K562 (cell line): ENCODE results near the gene KPNA1. TPM values are rescaled to one million over a fixed set of nuclear protein-coding genes. Genes with fewer than 3 reads are reported as not detected.

Experiments used
- BMI1 ChIP-seq: fragments of 150-350 bp; IDR thresholded peaks from 2 replicates; pipeline ENCODE4 v1.6.1; 2014; ENCODE audit warnings: low read length
- CHD2 ChIP-seq: IDR thresholded peaks from 2 replicates; pipeline ENCODE4 v1.6.1; 2011; ENCODE audit warnings: low read depth, low read length
- HDAC6 ChIP-seq: IDR thresholded peaks from 2 replicates; pipeline ENCODE4 v1.6.1; 2012; ENCODE audit warnings: low read depth, mild to moderate bottlenecking, control low read depth, inconsistent platforms, low read length, moderate library complexity
- IRF2 ChIP-seq: sonication (generic); formaldehyde crosslinking; IDR thresholded peaks from 2 replicates; pipeline ENCODE4 v1.8.1; 2022; ENCODE audit warnings: mild to moderate bottlenecking, missing genetic modification reagents
- POLR2B ChIP-seq: fragments of 450-650 bp; IDR thresholded peaks from 2 replicates; pipeline ENCODE4 v1.6.1; 2018; ENCODE audit warnings: low read depth; ENCODE audit not compliant: partially characterized antibody
- POLR3A ChIP-seq: IDR thresholded peaks from 2 replicates; pipeline ENCODE4 v1.6.1; 2011; ENCODE audit warnings: borderline replicate concordance, mild to moderate bottlenecking, moderate library complexity; ENCODE audit not compliant: insufficient read length, insufficient read depth; ENCODE audit errors: extremely low read depth
- PRPF4 ChIP-seq: fragments of 200-400 bp; formaldehyde crosslinking; IDR thresholded peaks from one replicate; pipeline ENCODE4 v1.6.1; 2017; ENCODE audit warnings: low read length, low read depth, mild to moderate bottlenecking; ENCODE audit not compliant: insufficient read depth, poor library complexity, severe bottlenecking
- RCOR1 ChIP-seq, 2 experiments: IDR thresholded peaks; 2 replicates each; pipeline ENCODE4 v1.6.1; 2012; ENCODE audit warnings: low read depth in 2 of 2, low read length in 2 of 2, borderline replicate concordance in 1 of 2, improper control_type of control experiment in 1 of 2
- SNIP1 ChIP-seq: fragments of 450-650 bp; IDR thresholded peaks from 2 replicates; pipeline ENCODE4 v1.7.1; 2017; ENCODE audit warnings: low read depth, mild to moderate bottlenecking
- TAF7 ChIP-seq: fragments of 450-650 bp; IDR thresholded peaks from 2 replicates; pipeline ENCODE4 v1.6.1; 2016; ENCODE audit warnings: missing genetic modification characterization, missing compliant biosample characterization
- ZFPM2 ChIP-seq: fragments of 250-450 bp; sonication (Bioruptor Pico); IDR thresholded peaks from 2 replicates; pipeline ENCODE4 v1.5.1; 2022; ENCODE audit warnings: mild to moderate bottlenecking
- ZNF175 ChIP-seq: fragments of 200-800 bp; sonication (Bioruptor generic); IDR thresholded peaks from 2 replicates; pipeline ENCODE4 v1.6.1; 2016; ENCODE audit warnings: low read depth, mild to moderate bottlenecking, missing genetic modification characterization, missing compliant biosample characterization
- ZNF354B ChIP-seq: fragments of 250-450 bp; sonication (Bioruptor Pico); IDR thresholded peaks from 2 replicates; pipeline ENCODE4 v1.4.0; 2020
- ZNF408 ChIP-seq: fragments of 250-450 bp; sonication (Bioruptor Pico); IDR thresholded peaks from 2 replicates; pipeline ENCODE4 v1.4.0; 2020; ENCODE audit warnings: low read depth, mild to moderate bottlenecking, moderate library complexity
- ZNF583 ChIP-seq: fragments of 250-450 bp; sonication (Bioruptor Pico); IDR thresholded peaks from 2 replicates; pipeline ENCODE4 v1.4.0; 2020
- ZNF644 ChIP-seq: fragments of 200-800 bp; sonication (Bioruptor generic); IDR thresholded peaks from 2 replicates; pipeline ENCODE4 v1.6.1; 2016; ENCODE audit warnings: low read depth, missing genetic modification characterization, missing compliant biosample characterization
- polyA plus RNA-seq, 8 experiments: library from polyadenylated mRNA; depleted of rRNA in 4 of 8; stranded (reverse) in 5 of 8; unstranded in 3 of 8; fragments of >200 nt; fragmentation: Nextera tagmentation in 2 of 8; fragmentation: Illumina TruSeq in 1 of 8; extraction: Ambion mirVana in 2 of 8; extraction: Trizol in 1 of 8; gene quantifications; 2 replicates each; pipeline versions ENCODE4 v1.2.1 to v1.2.3, GENCODE V29; 2011 to 2014; ENCODE audit warnings: inconsistent platforms in 1 of 8, missing spikeins in 1 of 8
- total RNA-seq, 7 experiments: library from RNA; depleted of rRNA in 6 of 7; stranded (reverse); fragments of >200 nt in 6 of 7; fragmentation: Illumina TruSeq in 2 of 7; extraction: Trizol in 2 of 7; gene quantifications; 2 replicates each; pipeline versions ENCODE4 v1.2.1 to v1.2.3, GENCODE V29; 2011 to 2021; ENCODE audit warnings: low replicate concordance in 1 of 7
- TF ChIP-seq, protein P1 (sequence below): fragments of 450-650 bp; IDR thresholded peaks from 2 replicates; pipeline ENCODE4 v1.6.1; 2017; ENCODE audit warnings: mild to moderate bottlenecking, moderate library complexity
- TF ChIP-seq, protein P2 (sequence below): fragments of 450-650 bp; IDR thresholded peaks from 2 replicates; pipeline ENCODE4 v1.6.1; 2016; ENCODE audit warnings: mild to moderate bottlenecking
- TF ChIP-seq, protein P3 (sequence below), 2 experiments: IDR thresholded peaks; 2 replicates each; pipeline ENCODE4 v1.6.1; 2012; ENCODE audit warnings: improper control_type of control experiment in 2 of 2, low read depth in 2 of 2, low read length in 2 of 2, borderline replicate concordance in 1 of 2
- TF ChIP-seq, protein P4 (sequence below): IDR thresholded peaks from 2 replicates; pipeline ENCODE4 v1.6.1; 2016; ENCODE audit warnings: missing genetic modification characterization, missing compliant biosample characterization

KPNA1 gene
- total and polyA plus RNA-seq, 9 of the 15 experiments (the other 6 are each of a cell fraction or from before 2014, with no cell fraction given), result 9.3 to 53.8 (median 33.5) TPM

DNA sequence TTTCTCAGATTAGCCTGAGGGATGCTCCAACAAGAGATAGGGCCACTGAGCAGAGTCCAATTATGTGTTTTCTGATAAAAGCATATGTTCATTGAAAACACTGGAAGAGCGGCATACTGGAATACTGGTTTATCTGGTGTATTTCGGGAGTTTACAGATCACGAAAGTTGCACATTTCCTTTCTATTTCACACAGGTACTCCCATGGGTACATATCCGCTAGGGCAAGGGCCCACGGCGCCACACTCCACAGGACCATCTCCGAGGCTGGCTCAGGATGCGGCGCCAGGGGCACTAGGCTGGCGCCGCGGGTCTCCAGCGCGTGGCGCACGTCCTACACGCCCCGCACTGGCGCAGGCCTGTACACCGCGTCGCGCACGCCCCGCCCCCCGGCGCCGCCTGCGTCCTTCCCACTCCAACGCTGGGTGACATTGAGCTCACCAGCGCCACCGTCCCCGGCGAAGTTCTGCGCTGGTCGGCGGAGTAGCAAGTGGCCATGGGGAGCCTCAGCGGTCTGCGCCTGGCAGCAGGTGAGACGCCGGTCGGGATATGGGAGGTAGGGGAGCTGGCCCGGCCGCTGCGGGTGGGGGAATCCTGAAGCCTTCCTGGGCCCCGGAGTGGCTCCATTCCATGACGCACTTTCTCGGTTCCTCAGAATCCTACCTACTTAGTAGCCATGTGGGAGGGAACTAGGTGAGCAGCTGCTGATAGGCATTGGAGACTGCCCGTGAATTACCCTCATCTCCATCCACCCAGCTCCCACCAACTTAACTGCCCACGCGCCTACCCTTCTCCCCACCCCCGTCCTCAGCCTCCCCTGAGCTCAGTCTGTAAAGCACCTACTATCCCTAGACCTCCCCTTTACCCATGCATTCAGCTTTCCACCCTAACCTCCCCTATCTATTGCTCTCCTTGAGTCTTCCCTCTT lies 130.7 kb downstream of the KPNA1 start, which contains the start of gene FAM162A (continued):
- TF ChIP-seq PRPF4, result no peak
- TF ChIP-seq BMI1, result no peak
- TF ChIP-seq, protein P1, sequence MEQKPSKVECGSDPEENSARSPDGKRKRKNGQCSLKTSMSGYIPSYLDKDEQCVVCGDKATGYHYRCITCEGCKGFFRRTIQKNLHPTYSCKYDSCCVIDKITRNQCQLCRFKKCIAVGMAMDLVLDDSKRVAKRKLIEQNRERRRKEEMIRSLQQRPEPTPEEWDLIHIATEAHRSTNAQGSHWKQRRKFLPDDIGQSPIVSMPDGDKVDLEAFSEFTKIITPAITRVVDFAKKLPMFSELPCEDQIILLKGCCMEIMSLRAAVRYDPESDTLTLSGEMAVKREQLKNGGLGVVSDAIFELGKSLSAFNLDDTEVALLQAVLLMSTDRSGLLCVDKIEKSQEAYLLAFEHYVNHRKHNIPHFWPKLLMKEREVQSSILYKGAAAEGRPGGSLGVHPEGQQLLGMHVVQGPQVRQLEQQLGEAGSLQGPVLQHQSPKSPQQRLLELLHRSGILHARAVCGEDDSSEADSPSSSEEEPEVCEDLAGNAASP, result no peak
- no peak for TF ChIP-seq RCOR1 (IDR thresholded peaks at IDR 0.05; ENCODE audit: borderline replicate concordance in 1 of 2, low read depth in 2 of 2, low read length in 2 of 2)
- TF ChIP-seq, protein P2, sequence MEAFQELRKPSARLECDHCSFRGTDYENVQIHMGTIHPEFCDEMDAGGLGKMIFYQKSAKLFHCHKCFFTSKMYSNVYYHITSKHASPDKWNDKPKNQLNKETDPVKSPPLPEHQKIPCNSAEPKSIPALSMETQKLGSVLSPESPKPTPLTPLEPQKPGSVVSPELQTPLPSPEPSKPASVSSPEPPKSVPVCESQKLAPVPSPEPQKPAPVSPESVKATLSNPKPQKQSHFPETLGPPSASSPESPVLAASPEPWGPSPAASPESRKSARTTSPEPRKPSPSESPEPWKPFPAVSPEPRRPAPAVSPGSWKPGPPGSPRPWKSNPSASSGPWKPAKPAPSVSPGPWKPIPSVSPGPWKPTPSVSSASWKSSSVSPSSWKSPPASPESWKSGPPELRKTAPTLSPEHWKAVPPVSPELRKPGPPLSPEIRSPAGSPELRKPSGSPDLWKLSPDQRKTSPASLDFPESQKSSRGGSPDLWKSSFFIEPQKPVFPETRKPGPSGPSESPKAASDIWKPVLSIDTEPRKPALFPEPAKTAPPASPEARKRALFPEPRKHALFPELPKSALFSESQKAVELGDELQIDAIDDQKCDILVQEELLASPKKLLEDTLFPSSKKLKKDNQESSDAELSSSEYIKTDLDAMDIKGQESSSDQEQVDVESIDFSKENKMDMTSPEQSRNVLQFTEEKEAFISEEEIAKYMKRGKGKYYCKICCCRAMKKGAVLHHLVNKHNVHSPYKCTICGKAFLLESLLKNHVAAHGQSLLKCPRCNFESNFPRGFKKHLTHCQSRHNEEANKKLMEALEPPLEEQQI, result no peak
- TF ChIP-seq, protein P3, sequence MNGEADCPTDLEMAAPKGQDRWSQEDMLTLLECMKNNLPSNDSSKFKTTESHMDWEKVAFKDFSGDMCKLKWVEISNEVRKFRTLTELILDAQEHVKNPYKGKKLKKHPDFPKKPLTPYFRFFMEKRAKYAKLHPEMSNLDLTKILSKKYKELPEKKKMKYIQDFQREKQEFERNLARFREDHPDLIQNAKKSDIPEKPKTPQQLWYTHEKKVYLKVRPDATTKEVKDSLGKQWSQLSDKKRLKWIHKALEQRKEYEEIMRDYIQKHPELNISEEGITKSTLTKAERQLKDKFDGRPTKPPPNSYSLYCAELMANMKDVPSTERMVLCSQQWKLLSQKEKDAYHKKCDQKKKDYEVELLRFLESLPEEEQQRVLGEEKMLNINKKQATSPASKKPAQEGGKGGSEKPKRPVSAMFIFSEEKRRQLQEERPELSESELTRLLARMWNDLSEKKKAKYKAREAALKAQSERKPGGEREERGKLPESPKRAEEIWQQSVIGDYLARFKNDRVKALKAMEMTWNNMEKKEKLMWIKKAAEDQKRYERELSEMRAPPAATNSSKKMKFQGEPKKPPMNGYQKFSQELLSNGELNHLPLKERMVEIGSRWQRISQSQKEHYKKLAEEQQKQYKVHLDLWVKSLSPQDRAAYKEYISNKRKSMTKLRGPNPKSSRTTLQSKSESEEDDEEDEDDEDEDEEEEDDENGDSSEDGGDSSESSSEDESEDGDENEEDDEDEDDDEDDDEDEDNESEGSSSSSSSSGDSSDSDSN (IDR thresholded peaks at IDR 0.05; ENCODE audit: borderline replicate concordance in 1 of 2, low read depth in 2 of 2, low read length in 2 of 2), result peak in 1 of 2 experiments; percentile 77; a peak in 1 of 4 replicates
- no peak for TF ChIP-seq ZFPM2 (CRISPR knock-in tag)
- TF ChIP-seq ZNF408 (CRISPR knock-in tag), result no peak
- TF ChIP-seq ZNF644 (tag), result no peak
- no peak for TF ChIP-seq CHD2
- TF ChIP-seq, protein P4, sequence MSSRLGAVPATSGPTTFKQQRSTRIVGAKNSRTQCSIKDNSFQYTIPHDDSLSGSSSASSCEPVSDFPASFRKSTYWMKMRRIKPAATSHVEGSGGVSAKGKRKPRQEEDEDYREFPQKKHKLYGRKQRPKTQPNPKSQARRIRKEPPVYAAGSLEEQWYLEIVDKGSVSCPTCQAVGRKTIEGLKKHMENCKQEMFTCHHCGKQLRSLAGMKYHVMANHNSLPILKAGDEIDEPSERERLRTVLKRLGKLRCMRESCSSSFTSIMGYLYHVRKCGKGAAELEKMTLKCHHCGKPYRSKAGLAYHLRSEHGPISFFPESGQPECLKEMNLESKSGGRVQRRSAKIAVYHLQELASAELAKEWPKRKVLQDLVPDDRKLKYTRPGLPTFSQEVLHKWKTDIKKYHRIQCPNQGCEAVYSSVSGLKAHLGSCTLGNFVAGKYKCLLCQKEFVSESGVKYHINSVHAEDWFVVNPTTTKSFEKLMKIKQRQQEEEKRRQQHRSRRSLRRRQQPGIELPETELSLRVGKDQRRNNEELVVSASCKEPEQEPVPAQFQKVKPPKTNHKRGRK, result no peak
- TF ChIP-seq ZNF175 (CRISPR knock-in tag), result no peak
- TF ChIP-seq TAF7 (tag), result no peak
- TF ChIP-seq ZNF354B (CRISPR knock-in tag), result no peak
- no peak for TF ChIP-seq HDAC6
- TF ChIP-seq IRF2 (CRISPR knock-in tag), result no peak
- peak; percentile 51 for TF ChIP-seq POLR2B
- no peak for TF ChIP-seq ZNF583
- TF ChIP-seq SNIP1, result no peak
- no peak for TF ChIP-seq POLR3A
